KMS-11 (cell line): ENCODE measurements around the gene QTRT2.

Source experiments
- H2AFZ ChIP-seq: fragments of 200-600 bp; sonication (generic); 2 replicates; pipeline ENCODE4 v1.6.1; 2016; ENCODE audit warnings: antibody characterized with exemption, mixed run types, low read depth
- H3K27ac ChIP-seq: fragments of 200-600 bp; sonication (generic); 2 replicates; pipeline ENCODE4 v1.6.1; 2016; ENCODE audit warnings: mild to moderate bottlenecking, mixed run types
- H3K27me3 ChIP-seq: fragments of 200-600 bp; sonication (generic); 2 replicates; pipeline ENCODE4 v1.6.1; 2017; ENCODE audit warnings: mild to moderate bottlenecking, low read depth, mixed run types, moderate library complexity; ENCODE audit not compliant: insufficient read depth
- H3K36me3 ChIP-seq: fragments of 200-600 bp; sonication (generic); 2 replicates; pipeline ENCODE4 v1.6.1; 2017; ENCODE audit warnings: mild to moderate bottlenecking, mixed run types; ENCODE audit not compliant: insufficient read depth
- H3K4me1 ChIP-seq: fragments of 200-600 bp; sonication (generic); 2 replicates; pipeline ENCODE4 v1.6.1; 2016; ENCODE audit warnings: mild to moderate bottlenecking, low read depth, mixed run types; ENCODE audit not compliant: poor library complexity, severe bottlenecking
- H3K4me2 ChIP-seq: fragments of 200-600 bp; sonication (generic); 2 replicates; pipeline ENCODE4 v1.7.0; 2016; ENCODE audit warnings: mild to moderate bottlenecking, mixed run types
- H3K4me3 ChIP-seq: fragments of 200-600 bp; sonication (generic); IDR thresholded peaks from 2 replicates; pipeline ENCODE4 v1.6.1; 2017; ENCODE audit warnings: low read depth, low read length, mixed read lengths; ENCODE audit not compliant: insufficient read depth
- H3K79me2 ChIP-seq: fragments of 200-600 bp; sonication (generic); 2 replicates; pipeline ENCODE4 v1.6.1; 2016; ENCODE audit warnings: low read depth, mixed run types; ENCODE audit not compliant: insufficient read depth
- H3K9ac ChIP-seq: fragments of 200-600 bp; sonication (generic); 2 replicates; pipeline ENCODE4 v1.6.1; 2016; ENCODE audit warnings: mild to moderate bottlenecking, mixed run types
- H4K20me1 ChIP-seq: fragments of 200-600 bp; sonication (generic); 2 replicates; pipeline ENCODE4 v1.6.1; 2016; ENCODE audit warnings: mild to moderate bottlenecking, mixed run types; ENCODE audit not compliant: insufficient read depth
- CTCF ChIP-seq: fragments of 200-600 bp; sonication (generic); conservative IDR thresholded peaks from 2 replicates; pipeline ENCODE4 v1.6.1; 2017; ENCODE audit warnings: low read depth, mild to moderate bottlenecking, antibody characterized with exemption, low read length, moderate library complexity, mixed read lengths

The QTRT2 gene

GRCh38 chr3:114101101-114101500 is 44.6 kb downstream of the QTRT2 start:
- H3K4me2 ChIP-seq: no peak overlapping the region
- H3K4me3 ChIP-seq: no peak overlapping the region
- no peaks in the 10 kb centered on the region for H3K79me2 ChIP-seq
- TF ChIP-seq CTCF: no peak
- no peaks in the 10 kb centered on the region for H3K4me1 ChIP-seq
- H4K20me1 ChIP-seq: no peaks in the 10 kb centered on the region
- no peaks in the 10 kb centered on the region for H3K27me3 ChIP-seq
- no peak overlapping the region for H2AFZ ChIP-seq
- no peaks in the 10 kb centered on the region for H3K36me3 ChIP-seq
- no peak overlapping the region for H3K27ac ChIP-seq
- H3K9ac ChIP-seq: no peak overlapping the region

- no peak overlapping the region for H2AFZ ChIP-seq
- H3K4me1 ChIP-seq: no peaks in the 10 kb centered on the region
- H3K27ac ChIP-seq: no peak overlapping the region
- no peak overlapping the region for H3K9ac ChIP-seq
- TF ChIP-seq CTCF: no peak
- H3K79me2 ChIP-seq: no peaks in the 10 kb centered on the region
- H4K20me1 ChIP-seq: no peaks in the 10 kb centered on the region
- no peaks in the 10 kb centered on the region for H3K27me3 ChIP-seq
- H3K4me2 ChIP-seq: no peak overlapping the region
- no peak overlapping the region for H3K4me3 ChIP-seq
- no peaks in the 10 kb centered on the region for H3K36me3 ChIP-seq
Measured at GRCh38 chr3:114103181-114103580, 46.6 kb downstream of the QTRT2 start.

- H3K4me2 ChIP-seq: no peak overlapping the region
- H3K36me3 ChIP-seq: no peaks in the 10 kb centered on the region
- no peaks in the 10 kb centered on the region for H3K27me3 ChIP-seq
- no peak overlapping the region for H2AFZ ChIP-seq
- H3K27ac ChIP-seq: no peak overlapping the region
- H3K4me1 ChIP-seq: no peaks in the 10 kb centered on the region
- H3K79me2 ChIP-seq: no peaks in the 10 kb centered on the region
- H3K4me3 ChIP-seq: no peak overlapping the region
- no peaks in the 10 kb centered on the region for H4K20me1 ChIP-seq
- H3K9ac ChIP-seq: no peak overlapping the region
- no peak for TF ChIP-seq CTCF
Measured at GRCh38 chr3:114103858-114104257, 47.3 kb downstream of the QTRT2 start.

GRCh38 chr3:114104414-114104813 is 47.9 kb downstream of the QTRT2 start:
- H4K20me1 ChIP-seq: no peaks in the 10 kb centered on the region
- no peaks in the 10 kb centered on the region for H3K36me3 ChIP-seq
- TF ChIP-seq CTCF: no peak
- H3K9ac ChIP-seq: no peak overlapping the region
- H3K27ac ChIP-seq: no peak overlapping the region
- H3K27me3 ChIP-seq: no peaks in the 10 kb centered on the region
- H3K79me2 ChIP-seq: no peaks in the 10 kb centered on the region
- H3K4me1 ChIP-seq: no peaks in the 10 kb centered on the region
- H3K4me3 ChIP-seq: no peak overlapping the region
- no peak overlapping the region for H2AFZ ChIP-seq
- H3K4me2 ChIP-seq: no peak overlapping the region

GRCh38 chr3:114108137-114108536 is 51.6 kb downstream of the QTRT2 start:
- H2AFZ ChIP-seq: no peak overlapping the region
- H4K20me1 ChIP-seq: no peaks in the 10 kb centered on the region

More at GRCh38 chr3:114108137-114108536, 51.6 kb downstream of the QTRT2 start:
- Histone ChIP-seq H3K36me3 (no peaks in the 10 kb centered on the region), H3K4me1 (no peaks in the 10 kb centered on the region), H3K27me3 (no peaks in the 10 kb centered on the region), H3K4me2 (no peak overlapping the region), H3K9ac (no peak overlapping the region), H3K27ac (no peak overlapping the region), H3K79me2 (no peaks in the 10 kb centered on the region), H3K4me3 (no peak overlapping the region)
- no peak for TF ChIP-seq CTCF
